DND-41 (cell line): ENCODE data around the gene SEPTIN3.

ENCODE experiments used
- ATAC-seq: fragments of 200-7000 bp; cut with Tn5 transposase; 3 replicates; pipeline ENCODE4 v1.9.1; 2021; ENCODE audit warnings: low read depth; ENCODE audit not compliant: insufficient read depth
- DNase-seq: peaks from one replicate; pipeline ENCODE4 v3.0.0-alpha.2; 2020
- H2AFZ ChIP-seq: 2 replicates; pipeline ENCODE4 v1.6.0; 2012; ENCODE audit warnings: low read depth, low read length
- H3K27ac ChIP-seq: 2 replicates; pipeline ENCODE4 v1.5.1; 2012; ENCODE audit warnings: low read length, inconsistent platforms
- H3K27me3 ChIP-seq: fragments of 200-600 bp; sonication (generic); 2 replicates; pipeline ENCODE4 v1.6.0; 2012; ENCODE audit warnings: low read length, mild to moderate bottlenecking, inconsistent platforms; ENCODE audit not compliant: insufficient read depth, poor library complexity
- H3K36me3 ChIP-seq: 2 replicates; pipeline ENCODE4 v1.5.1; 2012; ENCODE audit warnings: low read length, inconsistent platforms; ENCODE audit not compliant: insufficient read depth
- H3K4me1 ChIP-seq: 2 replicates; pipeline ENCODE4 v1.5.1; 2012; ENCODE audit warnings: mild to moderate bottlenecking, low read length; ENCODE audit not compliant: insufficient read depth
- H3K4me2 ChIP-seq: 2 replicates; pipeline ENCODE4 v1.6.0; 2012; ENCODE audit warnings: mild to moderate bottlenecking, moderate library complexity, low read length, inconsistent platforms; ENCODE audit not compliant: insufficient read depth
- H3K4me3 ChIP-seq, 2 experiments: fragments of 200-600 bp in 1 of 2; shearing (Covaris generic) in 1 of 2; 2 replicates each; pipeline ENCODE4 v1.5.1; 2012 to 2016; ENCODE audit warnings: inconsistent platforms in 2 of 2, low read length in 2 of 2, mild to moderate bottlenecking in 2 of 2, low read depth in 1 of 2, moderate library complexity in 1 of 2
- H3K79me2 ChIP-seq: 2 replicates; pipeline ENCODE4 v1.6.0; 2012; ENCODE audit warnings: low read length, inconsistent platforms; ENCODE audit not compliant: insufficient read depth
- H3K9ac ChIP-seq: 2 replicates; pipeline ENCODE4 v1.6.0; 2012; ENCODE audit warnings: low read depth, mild to moderate bottlenecking, inconsistent platforms, low read length, moderate library complexity
- H3K9me3 ChIP-seq: 2 replicates; pipeline ENCODE4 v1.5.1; 2012; ENCODE audit warnings: low read length, moderate library complexity, mild to moderate bottlenecking, inconsistent platforms; ENCODE audit not compliant: insufficient read depth, severe bottlenecking
- H4K20me1 ChIP-seq: 2 replicates; pipeline ENCODE4 v1.6.0; 2012; ENCODE audit warnings: low read length; ENCODE audit not compliant: insufficient read depth
- EZH2 ChIP-seq: IDR thresholded peaks from 3 replicates; pipeline ENCODE4 v1.6.1; 2012; ENCODE audit warnings: borderline replicate concordance, low read depth, mild to moderate bottlenecking, moderate library complexity, low read length, inconsistent platforms; ENCODE audit not compliant: severe bottlenecking
- TF ChIP-seq, protein P1 (sequence below): IDR thresholded peaks from 2 replicates; pipeline ENCODE4 v1.5.1; 2012; ENCODE audit warnings: borderline replicate concordance, low read length, moderate library complexity, mild to moderate bottlenecking; ENCODE audit not compliant: poor library complexity, severe bottlenecking; ENCODE audit errors: extremely low read depth

SEPTIN3 gene

DNA sequence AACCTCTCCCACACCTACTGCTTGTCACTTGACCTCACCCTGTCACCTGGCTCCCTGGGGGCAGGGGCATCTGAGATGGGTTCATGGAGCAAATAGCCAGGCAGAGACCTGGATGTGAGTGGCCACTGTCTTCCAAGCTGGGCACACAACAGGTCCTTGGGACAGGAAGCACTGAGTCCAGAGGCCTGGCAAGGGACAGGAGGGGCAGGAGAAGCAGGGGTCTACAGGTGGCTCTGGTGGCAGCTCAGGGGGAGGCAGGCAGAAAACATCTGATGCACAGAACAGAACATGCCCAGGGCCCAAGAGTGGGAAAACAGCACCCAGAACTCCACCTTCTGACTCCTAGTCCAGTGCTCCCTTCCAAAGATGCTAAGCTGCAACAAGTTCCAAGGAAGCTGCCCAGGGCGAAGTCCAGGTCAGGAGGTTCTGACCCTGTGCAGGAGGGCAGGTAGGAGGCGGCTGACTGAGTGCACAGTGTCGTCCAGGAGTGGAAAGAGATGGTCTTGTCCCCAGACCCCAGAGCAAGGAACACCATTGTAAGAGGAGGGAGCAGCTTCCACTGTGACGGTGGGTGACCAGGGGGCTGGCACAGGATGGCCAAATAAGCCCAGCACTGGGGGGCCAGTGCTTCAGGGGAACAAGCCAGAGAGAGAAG, 46.2 kb upstream of the SEPTIN3 start:
- Histone ChIP-seq H2AFZ (no peak overlapping the region), H3K27ac (no peak overlapping the region), H3K36me3 (peaks cover 10% of the 10 kb centered on the region; the same call in 1 of the 2 replicates), H3K79me2 (no peaks in the 10 kb centered on the region), H3K4me3 (no peak overlapping the region), H4K20me1 (peaks cover 6% of the 10 kb centered on the region), H3K4me1 (no peaks in the 10 kb centered on the region), H3K4me2 (no peak overlapping the region), H3K27me3 (no peaks in the 10 kb centered on the region), H3K9me3 (no peaks in the 10 kb centered on the region), H3K9ac (no peak overlapping the region)
- ATAC-seq (no peak), DNase-seq (no peak)
- TF ChIP-seq, protein P1, sequence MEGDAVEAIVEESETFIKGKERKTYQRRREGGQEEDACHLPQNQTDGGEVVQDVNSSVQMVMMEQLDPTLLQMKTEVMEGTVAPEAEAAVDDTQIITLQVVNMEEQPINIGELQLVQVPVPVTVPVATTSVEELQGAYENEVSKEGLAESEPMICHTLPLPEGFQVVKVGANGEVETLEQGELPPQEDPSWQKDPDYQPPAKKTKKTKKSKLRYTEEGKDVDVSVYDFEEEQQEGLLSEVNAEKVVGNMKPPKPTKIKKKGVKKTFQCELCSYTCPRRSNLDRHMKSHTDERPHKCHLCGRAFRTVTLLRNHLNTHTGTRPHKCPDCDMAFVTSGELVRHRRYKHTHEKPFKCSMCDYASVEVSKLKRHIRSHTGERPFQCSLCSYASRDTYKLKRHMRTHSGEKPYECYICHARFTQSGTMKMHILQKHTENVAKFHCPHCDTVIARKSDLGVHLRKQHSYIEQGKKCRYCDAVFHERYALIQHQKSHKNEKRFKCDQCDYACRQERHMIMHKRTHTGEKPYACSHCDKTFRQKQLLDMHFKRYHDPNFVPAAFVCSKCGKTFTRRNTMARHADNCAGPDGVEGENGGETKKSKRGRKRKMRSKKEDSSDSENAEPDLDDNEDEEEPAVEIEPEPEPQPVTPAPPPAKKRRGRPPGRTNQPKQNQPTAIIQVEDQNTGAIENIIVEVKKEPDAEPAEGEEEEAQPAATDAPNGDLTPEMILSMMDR: no peak
- no peak for TF ChIP-seq EZH2

DNA sequence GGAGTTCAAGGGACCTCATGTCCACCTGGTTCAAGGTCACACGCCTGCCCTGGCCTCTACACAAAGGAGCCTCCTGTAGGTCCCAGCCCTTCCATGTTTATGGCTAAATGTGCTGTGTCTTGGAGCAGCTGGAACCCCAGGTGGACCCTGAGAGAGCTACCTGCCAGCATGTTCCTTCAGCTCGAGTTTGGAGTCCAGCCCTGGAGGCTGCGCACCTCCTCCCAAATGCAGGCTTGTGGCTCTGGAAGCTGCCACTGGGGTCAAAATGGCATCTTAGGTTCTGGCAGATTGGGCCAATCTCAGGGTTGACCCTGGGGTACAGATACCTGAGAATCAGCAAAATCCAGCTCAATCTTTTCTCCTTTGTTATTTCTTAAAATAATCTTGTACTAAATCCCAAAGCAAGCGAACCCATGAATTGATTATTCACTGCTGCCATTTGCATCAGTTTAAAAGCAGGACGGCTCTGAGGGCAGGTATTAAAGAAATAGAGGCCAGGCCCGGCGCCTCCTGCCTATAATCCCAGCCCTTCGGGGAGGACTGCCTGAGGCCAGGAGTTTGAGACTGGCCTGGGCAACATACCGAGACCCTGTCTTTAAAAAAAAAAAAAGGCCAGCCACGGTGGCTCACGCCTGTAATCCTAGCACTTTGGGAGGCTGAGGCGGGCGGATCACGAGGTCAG, 45.5 kb upstream of the SEPTIN3 start:
- ATAC-seq: no peak
- H3K27me3 ChIP-seq: no peaks in the 10 kb centered on the region
- H3K4me2 ChIP-seq: no peak overlapping the region
- no peak for DNase-seq
- H3K9ac ChIP-seq: no peak overlapping the region
- H3K79me2 ChIP-seq: no peaks in the 10 kb centered on the region
- H3K4me1 ChIP-seq: no peaks in the 10 kb centered on the region
- no peak overlapping the region for H3K4me3 ChIP-seq
- H4K20me1 ChIP-seq: peaks cover 10% of the 10 kb centered on the region
- H3K36me3 ChIP-seq: peaks cover 10% of the 10 kb centered on the region; the same call in 1 of the 2 replicates
- TF ChIP-seq EZH2: no peak
- TF ChIP-seq, protein P1: no peak
- H2AFZ ChIP-seq: no peak overlapping the region
- H3K9me3 ChIP-seq: no peaks in the 10 kb centered on the region
- no peak overlapping the region for H3K27ac ChIP-seq

DNA sequence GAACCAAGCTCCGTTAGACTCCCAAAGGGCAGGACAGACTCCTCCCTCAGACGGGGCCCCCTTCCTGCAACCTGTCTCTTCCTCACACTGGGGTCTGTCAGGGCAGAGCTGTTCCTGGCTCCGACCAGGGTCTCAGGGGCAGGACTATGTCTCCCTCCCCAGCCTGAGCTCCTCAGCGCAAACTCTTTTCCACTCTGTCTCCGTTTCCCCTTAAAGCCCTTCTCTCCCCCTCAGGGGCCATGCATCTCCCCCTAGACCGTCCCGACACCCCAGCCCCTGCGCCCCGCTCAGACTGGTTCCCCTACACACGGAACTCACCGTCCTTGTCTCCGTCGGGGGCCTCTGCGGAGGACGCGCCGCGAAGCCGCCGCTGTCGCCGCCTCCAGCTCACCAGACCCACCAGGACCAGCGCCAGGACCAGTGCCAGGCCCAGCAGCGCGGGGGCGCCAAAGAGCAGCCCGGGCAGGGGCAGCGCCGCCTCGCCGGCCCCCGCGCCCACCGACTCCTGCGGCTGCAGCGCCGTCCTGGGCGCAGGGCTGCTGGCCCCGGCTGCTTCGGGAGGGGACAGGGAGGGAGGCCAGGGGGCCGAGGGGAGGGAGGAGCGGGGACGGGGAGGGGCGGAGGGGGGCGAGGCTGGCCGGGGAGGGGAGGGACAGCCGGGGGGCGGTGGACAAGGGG, 43.3 kb upstream of the SEPTIN3 start:
- ATAC-seq (no peak), DNase-seq (no peak)
- Histone ChIP-seq H3K27me3 (no peaks in the 10 kb centered on the region), H3K9me3 (no peaks in the 10 kb centered on the region), H3K9ac (no peak overlapping the region), H3K36me3 (peaks cover 10% of the 10 kb centered on the region; the same call in 1 of the 2 replicates), H3K4me2 (no peak overlapping the region), H2AFZ (no peak overlapping the region), H3K4me1 (no peaks in the 10 kb centered on the region), H4K20me1 (peaks cover 10% of the 10 kb centered on the region), H3K27ac (no peak overlapping the region), H3K79me2 (no peaks in the 10 kb centered on the region), H3K4me3 (no peak overlapping the region)
- TF ChIP-seq, protein P1: peak; percentile 40
- TF ChIP-seq EZH2: no peak
